GM18505 (cell line): ENCODE results near the gene DDR1.
"Not testable (repeated sequence)": the region's sequence is repeated elsewhere in the genome, so short reads cannot be mapped to it uniquely, and the experiment has no call there.

ENCODE experiments used
- ATAC-seq: cut with Tn5 transposase; IDR thresholded peaks from one replicate; pipeline ENCODE4 v1.9.1; 2021; ENCODE audit not compliant: unreplicated experiment
- POLR2A ChIP-seq: IDR thresholded peaks from 4 replicates; pipeline ENCODE4 v1.6.1; 2011; ENCODE audit warnings: borderline replicate concordance; ENCODE audit not compliant: insufficient read depth, insufficient read length; ENCODE audit errors: extremely low read depth

DDR1 gene

GRCh38 chr6:30903236-30903635 lies 18.9 kb downstream of the DDR1 start:
- TF ChIP-seq POLR2A: no peak
- ATAC-seq: no peak

GRCh38 chr6:30907290-30907757 lies 23.0 kb downstream of the DDR1 start:
- ATAC-seq: not testable (repeated sequence)

GRCh38 chr6:30907758-30908591 lies 23.7 kb downstream of the DDR1 start, which contains the start of gene GTF2H4:
Gene GTF2H4, plus strand, starts transcription at chr6:30908207.
- ATAC-seq: peak; percentile 89
- TF ChIP-seq POLR2A: peak; percentile 59

- ATAC-seq: no peak
Measured at GRCh38 chr6:30908700-30909099, 24.4 kb downstream of the DDR1 start.

GRCh38 chr6:30910473-30910872 lies 26.2 kb downstream of the DDR1 start:
- ATAC-seq: not testable (repeated sequence)

More at GRCh38 chr6:30908700-30909099, 24.4 kb downstream of the DDR1 start:
- no peak for TF ChIP-seq POLR2A

- no peak for ATAC-seq
- no peak for TF ChIP-seq POLR2A
Measured at GRCh38 chr6:30912746-30913520, 28.6 kb downstream of the DDR1 start.

GRCh38 chr6:30913721-30914075 lies 29.4 kb downstream of the DDR1 start:
- no peak for ATAC-seq
- no peak for TF ChIP-seq POLR2A

GRCh38 chr6:30914076-30914853 lies 29.9 kb downstream of the DDR1 start, which contains the start of gene VARS2:
Gene VARS2, plus strand, starts transcription at chr6:30914238. Its CDS starts 599 bp downstream, at chr6:30914837.
- peak; percentile 85 for ATAC-seq
- TF ChIP-seq POLR2A: peak; percentile 83

GRCh38 chr6:30914854-30915590 lies 30.7 kb downstream of the DDR1 start:
- TF ChIP-seq POLR2A: no peak
- ATAC-seq: no peak

- no peak for ATAC-seq
- TF ChIP-seq POLR2A: no peak
Measured at GRCh38 chr6:30915591-30915946, 31.2 kb downstream of the DDR1 start.

GRCh38 chr6:30917041-30917440 lies 32.7 kb downstream of the DDR1 start:
- no peak for ATAC-seq
- TF ChIP-seq POLR2A: no peak

GRCh38 chr6:30917487-30917886 lies 33.2 kb downstream of the DDR1 start:
- no peak for TF ChIP-seq POLR2A
- no peak for ATAC-seq

GRCh38 chr6:30918670-30919069 lies 34.4 kb downstream of the DDR1 start:
- no peak for TF ChIP-seq POLR2A
- no peak for ATAC-seq
